Measurements from ENCODE around the gene CLDN22.

- TF ChIP-seq EZH2 (IDR thresholded peaks at IDR 0.05; ENCODE audit: borderline replicate concordance, low read length) (no peak), CTCF (conservative IDR thresholded peaks at IDR 0.05 in 1 of 2, IDR thresholded peaks at IDR 0.05 in 1 of 2; ENCODE audit: extremely low read depth in 1 of 2, insufficient read depth in 1 of 2, low read depth in 1 of 2, low read length in 2 of 2) (no peak)
Measured at GRCh38 chr4:183286590-183287308, 33.3 kb downstream of the CLDN22 start.

All from mammary epithelial cell (primary cell).